ENCODE data around the gene TMPRSS12. TPM values are rescaled to one million over a fixed set of nuclear protein-coding genes. Genes with fewer than 3 reads are reported as not detected.
"Not testable (repeated sequence)": the region's sequence is repeated elsewhere in the genome, so short reads cannot be mapped to it uniquely, and the experiment has no call there.

Gene TMPRSS12
- total RNA-seq, 1 donor = not detected

DNA sequence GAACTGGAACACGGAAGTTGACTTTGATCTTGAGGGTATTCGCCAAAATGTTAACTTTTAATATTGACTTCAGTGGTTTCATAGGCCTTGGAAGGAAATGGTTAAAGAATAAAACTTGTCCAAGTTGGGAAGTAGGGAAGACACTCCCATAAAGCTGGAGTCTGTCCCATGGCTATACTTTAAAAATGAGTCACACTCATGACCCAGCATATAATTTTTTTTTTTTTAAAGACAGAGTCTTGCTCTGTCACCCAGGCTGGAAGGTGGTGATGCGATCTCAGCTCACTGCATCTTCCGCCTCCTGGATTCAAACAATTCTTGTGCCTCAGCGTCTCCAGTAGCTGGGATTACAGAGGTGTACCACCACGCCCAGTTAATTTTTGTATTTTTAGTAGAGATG lies 19.6 kb downstream of the TMPRSS12 start:
- peak; percentile 84 for DNase-seq (ENCODE audit: low read depth)
- H3K4me3 ChIP-seq (ENCODE audit: low read depth, low read length) = no peak overlapping the region
- TF ChIP-seq, protein P1, sequence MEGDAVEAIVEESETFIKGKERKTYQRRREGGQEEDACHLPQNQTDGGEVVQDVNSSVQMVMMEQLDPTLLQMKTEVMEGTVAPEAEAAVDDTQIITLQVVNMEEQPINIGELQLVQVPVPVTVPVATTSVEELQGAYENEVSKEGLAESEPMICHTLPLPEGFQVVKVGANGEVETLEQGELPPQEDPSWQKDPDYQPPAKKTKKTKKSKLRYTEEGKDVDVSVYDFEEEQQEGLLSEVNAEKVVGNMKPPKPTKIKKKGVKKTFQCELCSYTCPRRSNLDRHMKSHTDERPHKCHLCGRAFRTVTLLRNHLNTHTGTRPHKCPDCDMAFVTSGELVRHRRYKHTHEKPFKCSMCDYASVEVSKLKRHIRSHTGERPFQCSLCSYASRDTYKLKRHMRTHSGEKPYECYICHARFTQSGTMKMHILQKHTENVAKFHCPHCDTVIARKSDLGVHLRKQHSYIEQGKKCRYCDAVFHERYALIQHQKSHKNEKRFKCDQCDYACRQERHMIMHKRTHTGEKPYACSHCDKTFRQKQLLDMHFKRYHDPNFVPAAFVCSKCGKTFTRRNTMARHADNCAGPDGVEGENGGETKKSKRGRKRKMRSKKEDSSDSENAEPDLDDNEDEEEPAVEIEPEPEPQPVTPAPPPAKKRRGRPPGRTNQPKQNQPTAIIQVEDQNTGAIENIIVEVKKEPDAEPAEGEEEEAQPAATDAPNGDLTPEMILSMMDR (IDR thresholded peaks at IDR 0.05; ENCODE audit: insufficient read depth, low read length) = no peak

DNA sequence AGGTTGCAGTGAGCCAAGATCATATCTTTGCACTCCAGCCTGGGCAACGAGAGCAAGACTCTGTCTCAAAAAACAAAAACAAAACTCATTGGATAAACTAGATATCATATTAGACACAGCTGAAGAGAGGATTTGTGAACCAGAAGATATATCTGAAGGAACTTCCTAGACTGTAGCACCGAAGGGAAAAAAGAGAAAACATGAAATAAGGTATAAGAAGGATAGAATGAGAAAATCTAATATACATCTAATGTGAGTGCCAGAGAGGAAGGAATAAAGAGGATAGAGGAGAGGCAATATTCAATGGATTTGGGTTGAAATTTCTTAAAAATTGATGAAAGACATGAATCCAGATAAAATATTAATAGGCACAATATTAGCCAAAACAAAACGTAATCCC lies 22.5 kb downstream of the TMPRSS12 start:
- no peak for DNase-seq (ENCODE audit: low read depth)
- TF ChIP-seq, protein P1 (IDR thresholded peaks at IDR 0.05; ENCODE audit: insufficient read depth, low read length) = no peak
- H3K4me3 ChIP-seq (ENCODE audit: low read depth, low read length) = no peak overlapping the region

DNA sequence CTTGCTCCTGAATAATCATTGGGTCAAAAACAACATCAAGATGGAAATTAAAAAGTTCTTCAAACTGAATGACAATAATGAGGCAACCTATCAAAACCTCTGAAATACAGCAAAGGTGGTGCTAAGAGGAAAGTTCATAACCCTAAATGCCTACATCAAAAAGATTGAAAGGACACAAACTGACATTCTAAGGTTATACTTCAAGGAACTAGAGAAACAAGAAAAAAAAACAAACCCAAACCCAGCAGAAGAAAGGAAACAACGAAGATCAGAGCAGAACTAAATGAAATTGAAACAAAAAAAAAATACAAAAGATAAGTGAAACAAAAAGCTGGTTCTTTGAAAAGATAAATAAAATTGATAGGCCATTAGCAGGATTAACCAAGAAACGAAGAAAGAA lies 26.2 kb downstream of the TMPRSS12 start:
- H3K4me3 ChIP-seq (ENCODE audit: low read depth, low read length); DNase-seq (ENCODE audit: low read depth): not testable (repeated sequence)

DNA sequence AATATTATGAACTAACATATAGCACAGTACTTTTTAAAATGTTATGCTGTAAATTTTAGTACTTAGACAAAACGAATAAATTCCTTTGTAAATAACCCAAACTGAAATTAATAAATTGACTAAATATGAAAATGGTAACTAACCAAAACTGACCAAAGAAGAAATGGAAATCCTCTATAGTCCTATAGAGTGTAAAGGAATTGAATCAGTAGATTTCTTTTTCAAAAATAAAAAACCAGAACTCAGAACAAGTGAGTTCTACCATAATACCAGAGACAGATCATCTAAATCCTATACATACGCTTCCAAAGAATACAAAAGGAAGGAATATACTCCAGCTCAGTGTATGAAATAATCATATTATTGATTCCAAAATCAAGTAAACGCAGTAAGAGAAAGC lies 39.8 kb downstream of the TMPRSS12 start:
- TF ChIP-seq, protein P1 (IDR thresholded peaks at IDR 0.05; ENCODE audit: insufficient read depth, low read length) = no peak
- H3K4me3 ChIP-seq (ENCODE audit: low read depth, low read length) = no peak overlapping the region

DNA sequence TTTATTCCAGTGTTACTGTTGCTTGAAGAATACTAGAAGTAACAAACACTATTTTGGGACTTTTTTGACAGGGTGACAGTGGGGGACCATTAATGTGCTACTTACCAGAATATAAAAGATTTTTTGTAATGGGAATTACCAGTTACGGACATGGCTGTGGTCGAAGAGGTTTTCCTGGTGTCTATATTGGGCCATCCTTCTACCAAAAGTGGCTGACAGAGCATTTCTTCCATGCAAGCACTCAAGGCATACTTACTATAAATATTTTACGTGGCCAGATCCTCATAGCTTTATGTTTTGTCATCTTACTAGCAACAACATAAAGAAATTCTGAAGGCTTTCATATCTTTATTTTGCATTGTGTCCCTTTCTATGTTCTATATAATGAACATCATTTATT lies 44.5 kb downstream of the TMPRSS12 start:
- no peak overlapping the region for H3K4me3 ChIP-seq (ENCODE audit: low read depth, low read length)
- no peak for DNase-seq (ENCODE audit: low read depth)
- TF ChIP-seq, protein P1 (IDR thresholded peaks at IDR 0.05; ENCODE audit: insufficient read depth, low read length) = no peak

More for the DNA sequence above, 39.8 kb downstream of the TMPRSS12 start:
- no peak for DNase-seq (ENCODE audit: low read depth)

DNA sequence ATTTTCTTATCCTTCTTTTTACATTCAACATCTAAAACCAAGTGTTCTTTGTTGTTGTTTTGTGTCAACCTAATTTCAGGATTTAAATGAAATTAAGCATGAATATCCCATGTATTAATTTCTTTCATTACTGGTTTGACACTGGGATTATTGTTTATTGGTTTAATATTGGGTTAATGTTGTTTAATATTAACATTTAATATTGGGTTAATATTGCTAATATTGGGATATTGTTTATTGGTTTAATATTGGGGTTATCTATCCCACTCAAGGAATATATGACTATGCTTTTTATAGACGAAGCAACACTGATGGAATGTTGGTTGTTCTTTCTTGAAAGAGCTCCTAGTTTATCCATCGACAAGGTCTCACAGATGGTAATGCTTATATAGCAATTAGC lies 45.9 kb downstream of the TMPRSS12 start:
- TF ChIP-seq, protein P1 (IDR thresholded peaks at IDR 0.05; ENCODE audit: insufficient read depth, low read length) = no peak
- no peak for DNase-seq (ENCODE audit: low read depth)
- no peak overlapping the region for H3K4me3 ChIP-seq (ENCODE audit: low read depth, low read length)

DNA sequence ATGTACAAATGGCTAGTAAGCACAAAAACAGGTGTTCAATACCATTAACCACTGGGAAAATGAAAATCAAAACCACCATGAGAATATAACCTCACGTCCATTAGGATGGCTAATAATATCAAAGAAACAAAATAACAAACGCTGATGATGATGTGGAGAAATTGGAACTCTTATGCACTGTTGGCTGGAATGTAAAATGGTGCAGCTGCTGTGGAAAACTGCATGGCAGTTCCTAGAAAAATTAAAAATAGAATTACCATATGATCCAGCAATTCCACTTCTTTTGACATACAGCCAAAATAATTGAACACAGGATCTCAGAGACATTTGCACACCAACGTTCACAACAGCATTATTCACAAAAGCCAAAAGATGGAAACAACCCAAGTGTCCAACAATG lies 51.5 kb downstream of the TMPRSS12 start:
- no peak overlapping the region for H3K4me3 ChIP-seq (ENCODE audit: low read depth, low read length)
- TF ChIP-seq, protein P1 (IDR thresholded peaks at IDR 0.05; ENCODE audit: insufficient read depth, low read length) = no peak
- DNase-seq (ENCODE audit: low read depth) = no peak

Data from fibroblast of the aortic adventitia (primary cell).